Left colon (tissue), 2 donors: ENCODE measurements around the gene GSC2. TPM values are rescaled to one million over a fixed set of nuclear protein-coding genes. Genes with fewer than 3 reads are reported as not detected.
"Not testable (repeated sequence)": the region's sequence is repeated elsewhere in the genome, so short reads cannot be mapped to it uniquely, and the experiment has no call there.

Experiments used
- ATAC-seq: fragments of 200-7000 bp; cut with Tn5 transposase; one replicate; pipeline ENCODE4 v1.9.1; 2020; ENCODE audit warnings: mild to moderate bottlenecking, moderate library complexity
- DNase-seq, 2 donors: peaks; one replicate each; pipeline ENCODE4 v3.0.0-alpha.2; 2020
- intact Hi-C, 2 donors: fragments of 100-400 bp; cut with DNase I in 1 of 2; cut with micrococcal nuclease in 1 of 2; formaldehyde crosslinking; loops; one replicate each; pipeline versions ENCODE4 v1.11.2 to v1.14.0; 2022; cut with DNase I, micrococcal nuclease
- total RNA-seq, 2 donors: library from RNA; stranded (reverse); fragmentation: NEBNext Ultra II Directional; extraction: Animal tissue kit (Norgen Biotek cat#: 25700); gene quantifications; one replicate each; pipeline ENCODE4 v1.2.1, GENCODE V29; 2021
- donor health status: DM: no; HTN: no; CAD: no.
- donor health status: DM: yes; HTN: yes; CAD: no.

GSC2 gene
- total RNA-seq, 2 donors from 2014 or later: not detected

DNA sequence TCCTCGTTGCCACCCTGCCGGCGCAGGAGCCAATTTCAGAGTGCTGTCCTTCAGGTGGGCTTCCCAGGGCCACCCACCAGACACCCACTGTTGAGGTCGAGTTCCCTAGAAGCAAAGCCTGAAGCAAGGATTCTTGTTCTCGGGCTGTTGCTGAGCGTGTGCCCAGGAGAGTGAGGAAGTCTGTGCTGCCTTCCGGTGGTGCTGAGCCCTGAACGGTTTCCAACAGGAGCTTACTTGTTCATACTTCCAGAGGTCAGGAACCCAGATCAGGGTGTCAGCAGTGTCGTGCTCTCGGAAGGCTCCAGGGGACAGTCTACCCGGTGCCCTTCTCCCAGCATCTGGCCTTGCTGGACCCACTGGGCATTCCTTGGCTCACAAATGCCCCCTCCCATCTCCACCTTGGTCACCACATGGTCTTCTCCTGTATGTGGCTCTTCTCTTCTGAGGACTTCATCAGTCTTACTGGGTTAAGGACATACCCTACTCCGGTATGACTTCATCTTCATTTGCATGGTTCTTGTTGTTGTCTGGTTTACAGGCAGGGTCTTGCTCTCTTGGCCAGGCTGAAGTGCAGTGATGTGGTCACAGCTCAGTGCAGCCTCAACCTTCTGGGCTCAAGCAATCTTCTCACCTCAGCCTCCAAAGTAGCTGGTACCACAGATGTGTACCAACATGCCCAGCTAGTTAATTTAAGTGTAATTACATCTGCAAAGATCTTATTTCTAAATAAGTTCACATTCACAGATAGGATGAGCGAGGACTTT is 17.2 kb upstream of the GSC2 start:
- no peak for DNase-seq
- intact Hi-C loops: no loop called here
- no peak for ATAC-seq

DNA sequence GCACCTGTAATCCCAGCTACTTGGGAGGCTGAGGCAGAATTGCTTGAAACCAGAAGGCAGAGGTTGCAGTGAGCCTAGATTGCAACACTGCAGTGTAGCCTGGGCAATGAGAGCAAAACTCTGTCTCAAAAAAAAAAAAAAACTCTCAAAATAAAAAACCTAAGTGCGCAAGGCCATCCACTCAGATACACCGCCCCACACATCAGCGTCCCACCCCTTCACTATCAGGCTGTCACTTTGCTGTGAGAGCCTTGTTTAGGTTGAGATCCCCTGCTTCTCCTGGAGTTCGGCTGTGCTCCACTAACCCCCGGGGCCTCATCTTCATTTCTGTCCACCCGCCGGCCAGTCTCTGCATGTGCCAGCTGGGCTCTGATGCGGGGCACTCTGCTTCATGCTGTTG is 16.3 kb upstream of the GSC2 start:
- no peak for ATAC-seq
- intact Hi-C loops: no loop called here
- no peak for DNase-seq

DNA sequence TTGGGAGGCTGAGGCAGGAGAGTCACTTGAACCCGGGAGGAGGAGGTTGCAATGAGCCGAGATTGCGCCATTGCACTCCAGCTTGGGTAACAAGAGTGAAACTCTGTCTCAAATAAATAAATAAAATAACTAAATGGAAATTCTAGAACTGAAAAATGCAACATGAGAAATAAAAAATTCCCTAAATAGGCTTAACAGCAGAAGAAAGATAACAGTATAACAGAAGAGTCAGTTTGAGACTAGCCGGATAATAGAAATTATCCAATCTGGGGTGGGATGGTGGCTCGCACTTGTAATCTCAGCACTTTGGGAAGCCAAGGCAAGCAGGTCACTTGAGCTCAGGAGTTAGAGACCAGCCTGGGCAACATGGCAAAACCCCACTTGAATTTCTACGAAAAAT is 14.3 kb upstream of the GSC2 start:
- no peak for DNase-seq
- intact Hi-C loops: no loop called here
- no peak for ATAC-seq

- DNase-seq, intact Hi-C loops, ATAC-seq: not testable (repeated sequence)
Observed at GRCh38 chr22:19158649-19159048, 8.6 kb upstream of the GSC2 start.

DNA sequence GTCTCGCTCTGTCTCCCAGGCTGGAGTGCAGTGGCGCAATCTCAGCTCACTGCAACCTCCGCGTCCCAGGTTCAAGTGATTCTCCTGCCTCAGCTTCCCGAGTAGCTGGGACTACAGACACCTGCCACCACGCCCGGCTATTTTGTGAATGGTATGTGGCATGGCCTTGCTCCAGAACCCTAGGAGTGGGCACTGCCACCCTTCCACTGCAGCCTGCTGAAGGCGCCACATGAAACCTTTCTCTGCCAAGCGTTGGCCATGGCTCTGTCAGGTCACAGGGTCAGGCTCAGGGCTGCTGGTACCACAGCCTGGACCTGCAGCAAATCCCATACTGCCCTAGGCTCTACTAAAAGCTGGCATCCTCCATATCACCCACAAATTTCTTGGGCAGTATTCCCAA is 6.0 kb upstream of the GSC2 start:
- intact Hi-C loops, ATAC-seq, DNase-seq: not testable (repeated sequence)

- ATAC-seq: no peak
- DNase-seq: no peak
- intact Hi-C loops: no loop called here
Observed at GRCh38 chr22:19152942-19153883, 3.1 kb upstream of the GSC2 start.

DNA sequence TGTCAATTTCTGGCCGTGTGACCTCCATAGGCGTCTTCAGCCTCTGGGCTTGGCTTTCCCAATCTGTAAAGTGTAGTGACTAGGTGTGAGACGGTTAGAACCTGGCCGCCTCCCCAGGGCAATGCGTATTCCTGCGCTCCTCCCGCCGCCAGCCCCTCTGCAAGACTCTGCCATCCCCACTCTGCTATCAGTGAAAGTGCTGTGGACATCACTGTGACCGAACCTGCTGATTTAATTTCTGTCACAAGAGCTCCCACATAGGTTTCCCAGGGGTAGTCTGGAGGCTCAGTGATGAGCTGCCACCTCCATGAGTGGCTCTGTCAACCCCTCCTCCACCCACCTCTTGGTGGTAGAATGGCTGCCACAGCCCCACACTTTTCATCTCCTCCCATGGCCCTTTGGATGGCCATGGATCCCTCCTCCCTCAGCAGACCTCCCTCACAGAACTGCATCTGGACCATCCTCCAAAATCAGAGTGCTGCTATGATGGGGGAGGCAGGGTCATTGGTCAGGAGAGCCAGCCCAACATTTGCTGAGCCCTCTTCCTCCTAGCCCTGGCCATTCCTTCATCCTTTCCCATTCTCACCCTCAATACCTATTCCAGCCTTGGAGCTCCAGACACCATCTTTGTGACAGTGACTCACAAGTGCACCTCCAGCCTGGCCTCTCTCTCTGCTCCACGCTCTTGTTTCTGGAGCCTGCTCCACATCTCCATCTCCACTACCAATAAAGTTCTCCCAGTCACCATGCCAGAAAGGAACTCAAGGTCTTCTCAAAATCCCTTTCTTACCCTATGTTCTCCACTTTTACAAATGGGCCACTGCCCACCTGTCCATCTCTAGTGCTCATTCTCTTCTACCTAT is 1.5 kb upstream of the GSC2 start:
- no peak for DNase-seq
- no peak for ATAC-seq
- intact Hi-C loops: no loop called here

DNA sequence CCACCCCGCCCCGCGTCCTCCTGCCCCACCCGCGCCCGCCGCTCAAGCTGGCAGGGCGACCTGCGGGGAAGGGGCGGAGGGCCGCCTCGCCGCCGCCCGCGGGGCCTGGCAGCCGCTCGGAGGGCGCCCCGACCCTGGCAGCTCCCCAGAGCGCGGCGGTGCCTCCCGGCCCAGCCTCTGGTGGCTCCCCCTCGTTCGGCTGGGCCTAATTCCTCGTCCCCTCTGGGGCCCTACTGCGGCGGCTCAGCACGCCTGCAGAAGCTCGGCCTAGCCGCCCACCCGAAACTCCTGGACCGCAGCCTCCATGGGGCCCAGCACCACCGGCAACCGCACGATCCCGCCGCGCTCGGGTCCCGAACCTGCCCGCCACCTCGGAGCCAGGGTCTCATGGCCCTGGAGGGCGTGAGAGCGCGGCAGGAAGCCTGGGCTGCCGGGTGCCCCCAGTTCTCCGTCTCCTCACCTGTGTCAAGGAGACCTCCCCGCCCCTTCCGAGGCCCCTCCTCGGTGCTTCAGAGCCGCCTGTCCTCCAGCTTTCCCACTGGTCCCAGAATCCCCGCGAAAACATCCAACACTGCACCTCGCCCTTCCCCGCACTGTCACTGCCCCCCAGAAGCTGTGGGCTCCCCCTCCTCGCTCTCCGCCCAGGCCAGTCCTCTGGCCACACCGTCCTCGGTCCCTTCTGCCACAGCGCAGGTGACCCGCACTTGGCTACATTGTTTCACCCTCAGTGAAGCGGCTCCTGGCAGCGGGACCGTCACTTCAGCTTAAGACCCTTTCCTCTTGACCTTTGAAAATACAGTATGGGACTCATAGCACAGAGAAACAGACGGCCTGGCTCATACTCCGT is 613 bp upstream of the GSC2 start:
- no peak for ATAC-seq
- intact Hi-C loops: no loop called here
- DNase-seq: no peak

DNA sequence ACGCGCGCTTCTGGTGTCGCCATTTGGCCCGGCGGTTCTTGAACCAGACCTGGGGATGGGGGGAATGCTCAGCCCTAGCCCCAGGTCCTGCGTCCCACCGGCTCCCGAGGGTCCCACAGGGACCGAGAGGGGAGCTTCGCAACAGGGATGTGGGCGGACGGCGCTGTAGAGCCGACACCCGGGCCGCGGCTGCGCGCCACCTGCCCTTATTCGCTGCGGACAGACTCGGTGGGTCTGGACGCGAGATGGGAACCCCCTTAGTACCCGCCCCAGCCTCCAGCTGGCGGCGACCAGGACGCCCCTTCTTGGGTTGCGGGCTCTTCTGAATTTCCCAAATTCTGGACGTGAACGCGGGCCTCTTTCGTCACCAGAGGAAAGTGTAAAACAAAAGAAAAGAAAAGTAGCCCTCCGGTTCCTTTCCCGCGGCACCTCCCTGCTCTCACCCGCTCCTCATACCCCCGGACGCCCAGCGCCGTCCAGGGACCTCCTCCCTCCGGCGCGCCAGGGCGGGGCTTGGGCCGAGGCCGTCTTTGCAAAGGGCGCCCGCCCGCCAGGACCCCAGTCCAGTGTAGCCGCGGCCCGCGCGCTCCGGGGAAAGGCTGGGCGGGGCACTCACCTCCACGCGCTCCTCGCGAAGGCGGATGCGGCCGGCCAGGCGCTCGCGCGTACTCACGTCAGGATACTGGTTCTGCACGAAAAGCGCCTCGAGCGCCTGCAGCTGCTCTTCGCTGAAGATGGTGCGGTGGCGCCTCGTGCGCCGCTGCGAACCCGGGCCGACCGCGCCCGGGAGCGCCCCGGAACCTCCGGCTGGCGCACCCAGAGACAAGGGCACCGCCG is 827 bp downstream of the GSC2 start:
- ATAC-seq (no peak), DNase-seq (no peak)
- intact Hi-C loops: no loop called here

DNA sequence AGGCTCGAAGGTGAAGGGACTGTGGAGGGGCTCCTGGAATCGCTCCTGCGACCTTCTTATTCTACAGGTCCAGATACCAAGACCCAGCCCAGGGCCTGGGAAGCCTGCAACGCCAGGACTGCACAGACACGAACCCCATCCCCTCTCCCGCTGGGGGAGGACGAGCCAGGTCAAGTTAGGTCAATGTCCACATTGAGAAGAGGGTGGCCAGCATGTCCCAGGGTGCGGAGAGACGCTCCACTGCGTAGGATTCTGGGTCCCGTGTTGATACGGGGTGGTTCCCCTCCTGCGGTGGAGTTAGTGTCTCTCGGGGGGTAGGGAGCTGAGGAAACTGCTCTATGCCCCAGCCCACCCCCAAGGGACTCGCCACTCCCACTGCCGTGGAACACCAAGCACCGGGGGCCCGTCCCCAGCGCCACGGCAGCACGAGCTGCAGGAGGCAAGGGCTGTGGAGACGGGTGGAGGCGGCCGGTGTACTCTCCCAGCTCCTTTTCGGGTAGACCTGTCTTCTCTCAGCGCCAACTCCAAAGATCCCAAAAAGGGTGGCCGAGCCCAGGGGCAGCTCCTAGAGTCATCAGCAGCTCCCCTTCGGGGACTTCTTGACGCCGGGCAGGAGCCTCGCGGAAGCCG is 1.6 kb downstream of the GSC2 start:
- no peak for ATAC-seq
- intact Hi-C loops: no loop called here
- no peak for DNase-seq

- DNase-seq (no peak), ATAC-seq (no peak)
- intact Hi-C loops: no loop called here
Observed at GRCh38 chr22:19147195-19147780, 2.8 kb downstream of the GSC2 start.

GRCh38 chr22:19146215-19146968 is 3.7 kb downstream of the GSC2 start:
- DNase-seq: no peak
- intact Hi-C loops: no loop called here
- ATAC-seq: no peak

DNA sequence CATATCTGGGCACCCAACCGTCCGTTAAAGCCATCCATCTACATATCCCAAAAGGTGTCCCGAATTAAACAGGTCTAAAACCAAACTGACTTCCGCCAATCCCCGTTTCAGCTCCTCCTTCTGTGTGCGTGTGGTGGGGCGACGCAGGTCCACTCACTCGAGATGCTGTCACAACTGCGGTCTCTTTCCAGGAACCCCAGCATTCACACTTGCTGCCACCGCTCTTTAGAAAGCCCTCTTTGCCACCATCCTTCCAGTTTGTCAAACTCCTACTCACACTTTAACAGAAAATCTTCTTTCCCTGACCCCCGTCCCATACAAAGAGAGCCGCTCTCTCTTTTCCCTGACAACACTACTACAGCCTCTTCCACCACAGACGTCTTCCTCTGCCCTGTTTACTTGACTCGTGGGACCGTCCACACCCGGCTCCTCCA is 6.1 kb downstream of the GSC2 start:
- DNase-seq (no peak), ATAC-seq (peak; percentile 13)
- intact Hi-C loops: no loop called here

GRCh38 chr22:19143212-19143611 is 6.9 kb downstream of the GSC2 start:
- DNase-seq (no peak), ATAC-seq (no peak)
- intact Hi-C loops: no loop called here

GRCh38 chr22:19142394-19142793 is 7.7 kb downstream of the GSC2 start:
- intact Hi-C loops: no loop called here
- no peak for ATAC-seq

GRCh38 chr22:19139974-19140373 is 10.1 kb downstream of the GSC2 start:
- ATAC-seq: no peak
- no peak for DNase-seq
- intact Hi-C loops: no loop called here

More at GRCh38 chr22:19142394-19142793, 7.7 kb downstream of the GSC2 start:
- DNase-seq: no peak
